HepG2 (cell line): Measurements from ENCODE around the gene ZNF527. TPM values are rescaled to one million over a fixed set of nuclear protein-coding genes. Genes with fewer than 3 reads are reported as not detected.
"Not testable (repeated sequence)": the region's sequence is repeated elsewhere in the genome, so short reads cannot be mapped to it uniquely, and the experiment has no call there.

ENCODE experiments used
- ATAC-seq: fragments of 200-7000 bp; cut with Tn5 transposase; 3 replicates; pipeline ENCODE4 v1.9.1; 2020; ENCODE audit warnings: mild to moderate bottlenecking, moderate library complexity
- BruUV-seq: library from RNA; stranded (reverse); fragments of 400-500 nt; replicated peaks from 2 replicates; lab custom pipeline; 2021; lab: Mats Ljungman, UMichigan
- CTCF ChIA-PET: fragments of 300-600 bp; formaldehyde crosslinking; extraction: SDS; loops from one replicate; lab custom pipeline; 2021; ENCODE audit warnings: low total read pairs, inconsistent platforms, low intra/inter-chr PET ratio; lab: Yijun Ruan, JAX
- POLR2A ChIA-PET: fragments of 350-600 bp; sonication (Branson Sonifier 250); formaldehyde crosslinking; loops from one replicate; lab custom pipeline; 2020; ENCODE audit warnings: antibody characterized with exemption, inconsistent platforms; lab: Yijun Ruan, JAX
- DNase-seq: peaks from one replicate; pipeline ENCODE4 v3.0.0-alpha.2; 2015; ENCODE audit warnings: low spot score
- FAIRE-seq: peaks from 3 replicates; lab custom pipeline; 2011; peaks lifted over from hg19 to GRCh38; lab: Jason Lieb, UNC
- H2AFZ ChIP-seq: one replicate; pipeline ENCODE4 v1.6.1; 2011; ENCODE audit warnings: low read length, inconsistent platforms
- H3K27ac ChIP-seq: fragments of 300-600 bp; 3 replicates; pipeline ENCODE4 v1.8.0; 2011; ENCODE audit warnings: mixed run types, mild to moderate bottlenecking, mixed read lengths, low read length, inconsistent platforms; ENCODE audit not compliant: insufficient read depth; ENCODE audit errors: extremely low read length
- H3K27me3 ChIP-seq, 2 experiments: fragments of 200-600 bp in 1 of 2; 2 replicates in 1 of 2; 3 replicates in 1 of 2; pipeline versions ENCODE4 v1.6.0 to v1.8.0; 2011; ENCODE audit warnings: low read length in 2 of 2, mild to moderate bottlenecking in 2 of 2, moderate library complexity in 2 of 2, inconsistent platforms in 1 of 2; ENCODE audit not compliant: insufficient read depth in 2 of 2, control insufficient read depth in 1 of 2
- H3K36me3 ChIP-seq, 2 experiments: fragments of 200-600 bp in 1 of 2; replicated peaks in 1 of 2; 2 replicates in 1 of 2; 3 replicates in 1 of 2; pipeline versions ENCODE4 v1.5.1 to v1.8.0; 2011; ENCODE audit warnings: low read length in 2 of 2, inconsistent platforms in 1 of 2; ENCODE audit not compliant: insufficient read depth in 2 of 2, control insufficient read depth in 1 of 2
- H3K4me1 ChIP-seq: 2 replicates; pipeline ENCODE4 v1.5.1; 2012; ENCODE audit warnings: low read length, inconsistent platforms; ENCODE audit not compliant: insufficient read depth
- H3K4me2 ChIP-seq: 2 replicates; pipeline ENCODE4 v1.6.0; 2011; ENCODE audit warnings: low read depth, low read length, inconsistent platforms
- H3K4me3 ChIP-seq, 3 experiments: fragments of 200-600 bp in 1 of 3; sonication (generic), shearing (Covaris generic) in 1 of 3; replicated peaks in 1 of 3; 2 replicates each; pipeline ENCODE4 v1.5.1; 2011 to 2016; ENCODE audit warnings: low read length in 3 of 3, inconsistent platforms in 2 of 3, low read depth in 2 of 3, mild to moderate bottlenecking in 2 of 3, control low read depth in 1 of 3, mixed read lengths in 1 of 3; ENCODE audit not compliant: insufficient read depth in 1 of 3
- H3K79me2 ChIP-seq: one replicate; pipeline ENCODE4 v1.6.1; 2011; ENCODE audit warnings: low read length, inconsistent platforms; ENCODE audit not compliant: insufficient read depth
- H3K9ac ChIP-seq: 2 replicates; pipeline ENCODE4 v1.6.0; 2011; ENCODE audit warnings: mild to moderate bottlenecking, low read depth, low read length, inconsistent platforms; ENCODE audit not compliant: insufficient read depth
- H3K9me3 ChIP-seq: 2 replicates; pipeline ENCODE4 v1.5.1; 2012; ENCODE audit warnings: mild to moderate bottlenecking, low read length
- H4K20me1 ChIP-seq: 2 replicates; pipeline ENCODE4 v1.6.0; 2011; ENCODE audit warnings: inconsistent platforms, mild to moderate bottlenecking, low read length, moderate library complexity; ENCODE audit not compliant: insufficient read depth
- NFKB2 ChIP-seq: sonication (generic); formaldehyde crosslinking; IDR thresholded peaks from 2 replicates; pipeline ENCODE4 v1.4.0; 2020; ENCODE audit warnings: missing genetic modification reagents, borderline replicate concordance
- NFYC ChIP-seq: IDR thresholded peaks from 2 replicates; pipeline ENCODE4 v1.6.1; 2016; ENCODE audit warnings: missing genetic modification reagents, missing compliant biosample characterization
- PAX8 ChIP-seq: sonication (generic); formaldehyde crosslinking; IDR thresholded peaks from 2 replicates; pipeline ENCODE4 v1.8.0; 2022; ENCODE audit warnings: mild to moderate bottlenecking, missing genetic modification reagents, borderline replicate concordance
- PCBP1 ChIP-seq: fragments of 200-400 bp; formaldehyde crosslinking; IDR thresholded peaks from 2 replicates; pipeline ENCODE4 v1.6.1; 2017; ENCODE audit warnings: mild to moderate bottlenecking, low read depth, low read length, borderline replicate concordance
- RARA ChIP-seq: IDR thresholded peaks from 2 replicates; pipeline ENCODE4 v1.6.1; 2016; ENCODE audit warnings: missing genetic modification reagents, missing compliant biosample characterization
- SALL2 ChIP-seq: sonication (generic); formaldehyde crosslinking; IDR thresholded peaks from 2 replicates; pipeline ENCODE4 v1.8.1; 2023; ENCODE audit warnings: mild to moderate bottlenecking, missing genetic modification reagents, inconsistent platforms
- SNAPC5 ChIP-seq: sonication (generic); formaldehyde crosslinking; IDR thresholded peaks from 2 replicates; pipeline ENCODE4 v1.8.1; 2023; ENCODE audit warnings: mild to moderate bottlenecking, missing genetic modification reagents, borderline replicate concordance
- ZFAT ChIP-seq: sonication (generic); formaldehyde crosslinking; conservative IDR thresholded peaks from 2 replicates; pipeline ENCODE4 v1.8.1; 2023; ENCODE audit warnings: missing genetic modification reagents, inconsistent platforms
- ZNF17 ChIP-seq: sonication (generic); formaldehyde crosslinking; IDR thresholded peaks from 2 replicates; pipeline ENCODE4 v1.5.0; 2020; ENCODE audit warnings: mild to moderate bottlenecking, missing genetic modification reagents
- ZNF891 ChIP-seq: sonication (generic); formaldehyde crosslinking; IDR thresholded peaks from 2 replicates; pipeline ENCODE4 v1.5.0; 2020; ENCODE audit warnings: mild to moderate bottlenecking, missing genetic modification reagents
- ZUFSP ChIP-seq: sonication (generic); formaldehyde crosslinking; IDR thresholded peaks from 2 replicates; pipeline ENCODE4 v1.9.0; 2021; ENCODE audit warnings: missing genetic modification reagents, mild to moderate bottlenecking, borderline replicate concordance
- WGBS: methylation state at CpG from one replicate; pipeline ENCODE4 v1.1.6; 2017; ENCODE audit warnings: low lambda C conversion rate; 5-methylcytosine and 5-hydroxymethylcytosine counted together
- in situ Hi-C: cut with HindIII; loops from 2 replicates; pipeline ENCODE4 v1.10.0; 2017; ENCODE audit warnings: low pct_unique_long_range_greater_than_20kb; ENCODE audit not compliant: extremely low pct_ligation_motif_present
- intact Hi-C: fragments of 100-400 bp; cut with micrococcal nuclease; formaldehyde crosslinking; loops from one replicate; pipeline ENCODE4 v1.10.0; 2022; ENCODE audit not compliant: unreplicated experiment
- polyA plus RNA-seq, 8 experiments: library from polyadenylated mRNA; depleted of rRNA in 3 of 8; stranded (reverse) in 7 of 8; unstranded in 1 of 8; fragments of >200 nt; fragmentation: Illumina TruSeq in 4 of 8; extraction: Trizol in 4 of 8; gene quantifications; 2 replicates each; pipeline versions ENCODE4 v1.2.1 to v1.2.3, GENCODE V29; 2011 to 2016; ENCODE audit warnings: low read depth in 4 of 8, missing spikeins in 1 of 8, mixed read lengths in 1 of 8; ENCODE audit not compliant: insufficient read depth in 1 of 8
- total RNA-seq, 5 experiments: library from RNA; depleted of rRNA; stranded (reverse); fragments of >200 nt; fragmentation: Illumina TruSeq; extraction: Trizol; gene quantifications; 2 replicates each; pipeline ENCODE4 v1.2.3, GENCODE V29; 2016; ENCODE audit warnings: low read depth in 1 of 5
- TF ChIP-seq, protein P1 (sequence below): sonication (generic); formaldehyde crosslinking; IDR thresholded peaks from 2 replicates; pipeline ENCODE4 v1.5.0; 2020; ENCODE audit warnings: mild to moderate bottlenecking, missing genetic modification reagents, borderline replicate concordance

The ZNF527 gene
- total and polyA plus RNA-seq, 2 of the 13 experiments (the other 11 are each of a cell fraction or from before 2014, with no cell fraction given) = 1.0 to 3.5 TPM

DNA sequence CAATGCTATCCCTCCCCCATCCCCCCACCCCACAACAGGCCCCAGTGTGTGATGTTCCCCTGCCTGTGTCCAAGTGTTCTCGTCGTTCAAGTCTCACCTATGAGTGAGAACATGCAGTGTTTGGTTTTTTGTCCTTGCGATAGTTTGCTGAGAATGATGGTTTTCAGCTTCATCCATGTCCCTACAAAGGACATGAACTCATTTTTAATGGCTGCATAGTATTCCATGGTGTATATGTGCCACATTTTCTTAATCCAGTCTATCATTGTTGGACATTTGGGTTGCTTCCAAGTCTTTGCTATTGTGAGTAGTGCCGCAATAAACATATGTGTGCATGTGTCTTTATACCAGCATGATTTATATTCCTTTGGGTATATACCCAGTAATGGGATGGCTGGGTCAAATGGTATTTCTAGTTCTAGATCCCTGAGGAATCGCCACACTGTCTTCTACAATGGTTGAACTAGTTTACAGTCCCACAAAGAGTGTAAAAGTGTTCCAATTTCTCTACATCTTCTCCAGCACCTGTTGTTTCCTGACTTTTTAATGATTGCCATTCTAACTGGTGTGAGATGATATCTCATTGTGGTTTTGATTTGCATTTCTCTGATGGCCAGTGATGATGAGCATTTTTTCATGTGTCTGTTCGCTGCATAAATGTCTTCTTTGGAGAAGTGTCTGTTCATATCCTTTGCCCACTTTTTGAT lies 35.4 kb downstream of the ZNF527 start:
- BruUV-seq, H4K20me1 ChIP-seq, H3K4me2 ChIP-seq, H3K79me2 ChIP-seq, in situ Hi-C loops, CTCF ChIA-PET, H2AFZ ChIP-seq, H3K4me1 ChIP-seq, FAIRE-seq, ATAC-seq, H3K36me3 ChIP-seq, H3K27me3 ChIP-seq, H3K4me3 ChIP-seq, H3K27ac ChIP-seq, DNase-seq, POLR2A ChIA-PET, intact Hi-C loops, H3K9ac ChIP-seq: not testable (repeated sequence)
- H3K9me3 ChIP-seq = peaks cover 83% of the 10 kb centered on the region
- WGBS = 14% methylated on average over 6 of the region's 6 CpGs

DNA sequence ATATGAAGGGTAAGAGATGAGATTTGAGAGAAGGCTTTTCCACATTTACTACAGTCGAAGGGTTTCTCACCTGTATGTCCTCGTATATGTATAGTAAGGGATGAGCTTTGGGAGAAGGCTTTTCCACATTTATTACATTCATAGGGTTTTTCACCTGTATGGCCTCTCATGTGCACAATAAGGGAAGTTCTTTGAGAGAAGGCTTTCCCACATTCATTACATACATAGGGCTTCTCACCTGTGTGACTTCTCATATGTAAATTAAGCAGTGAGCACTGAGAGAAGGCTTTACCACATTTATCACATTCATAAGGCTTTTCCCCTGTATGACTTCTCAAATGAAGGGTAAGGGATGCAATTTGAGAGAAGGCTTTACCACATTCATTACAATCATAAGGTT lies 41.8 kb downstream of the ZNF527 start:
- H3K27me3 ChIP-seq = no peaks in the 10 kb centered on the region
- TF ChIP-seq ZFAT (CRISPR knock-in tag) (no peak), RARA (CRISPR knock-in tag) (no peak), PCBP1 (no peak), PAX8 (CRISPR knock-in tag) (no peak), SNAPC5 (CRISPR knock-in tag) (no peak), SALL2 (no peak), ZUFSP (CRISPR knock-in tag) (no peak), NFYC (CRISPR knock-in tag) (no peak), ZNF891 (CRISPR knock-in tag) (no peak), NFKB2 (CRISPR knock-in tag) (no peak), ZNF17 (CRISPR knock-in tag) (no peak)
- TF ChIP-seq, protein P1, sequence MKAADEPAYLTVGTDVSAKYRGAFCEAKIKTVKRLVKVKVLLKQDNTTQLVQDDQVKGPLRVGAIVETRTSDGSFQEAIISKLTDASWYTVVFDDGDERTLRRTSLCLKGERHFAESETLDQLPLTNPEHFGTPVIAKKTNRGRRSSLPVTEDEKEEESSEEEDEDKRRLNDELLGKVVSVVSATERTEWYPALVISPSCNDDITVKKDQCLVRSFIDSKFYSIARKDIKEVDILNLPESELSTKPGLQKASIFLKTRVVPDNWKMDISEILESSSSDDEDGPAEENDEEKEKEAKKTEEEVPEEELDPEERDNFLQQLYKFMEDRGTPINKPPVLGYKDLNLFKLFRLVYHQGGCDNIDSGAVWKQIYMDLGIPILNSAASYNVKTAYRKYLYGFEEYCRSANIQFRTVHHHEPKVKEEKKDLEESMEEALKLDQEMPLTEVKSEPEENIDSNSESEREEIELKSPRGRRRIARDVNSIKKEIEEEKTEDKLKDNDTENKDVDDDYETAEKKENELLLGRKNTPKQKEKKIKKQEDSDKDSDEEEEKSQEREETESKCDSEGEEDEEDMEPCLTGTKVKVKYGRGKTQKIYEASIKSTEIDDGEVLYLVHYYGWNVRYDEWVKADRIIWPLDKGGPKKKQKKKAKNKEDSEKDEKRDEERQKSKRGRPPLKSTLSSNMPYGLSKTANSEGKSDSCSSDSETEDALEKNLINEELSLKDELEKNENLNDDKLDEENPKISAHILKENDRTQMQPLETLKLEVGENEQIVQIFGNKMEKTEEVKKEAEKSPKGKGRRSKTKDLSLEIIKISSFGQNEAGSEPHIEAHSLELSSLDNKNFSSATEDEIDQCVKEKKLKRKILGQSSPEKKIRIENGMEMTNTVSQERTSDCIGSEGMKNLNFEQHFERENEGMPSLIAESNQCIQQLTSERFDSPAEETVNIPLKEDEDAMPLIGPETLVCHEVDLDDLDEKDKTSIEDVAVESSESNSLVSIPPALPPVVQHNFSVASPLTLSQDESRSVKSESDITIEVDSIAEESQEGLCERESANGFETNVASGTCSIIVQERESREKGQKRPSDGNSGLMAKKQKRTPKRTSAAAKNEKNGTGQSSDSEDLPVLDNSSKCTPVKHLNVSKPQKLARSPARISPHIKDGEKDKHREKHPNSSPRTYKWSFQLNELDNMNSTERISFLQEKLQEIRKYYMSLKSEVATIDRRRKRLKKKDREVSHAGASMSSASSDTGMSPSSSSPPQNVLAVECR (CRISPR knock-in tag) = no peak
- in situ Hi-C loops (no loop called here), intact Hi-C loops (no loop called here)
- H3K36me3 ChIP-seq = peaks cover 1 to 3% of the 10 kb centered on the region in 2 experiments; a peak in 3 of 5 replicates
- no peak overlapping the region for H3K27ac ChIP-seq
- BruUV-seq = no TSS peak
- FAIRE-seq (no peak), DNase-seq (no peak), ATAC-seq (no peak)
- H3K9me3 ChIP-seq = peaks cover 94% of the 10 kb centered on the region
- ChIA-PET POLR2A (no interaction called here), CTCF (no interaction called here)
- no peaks in the 10 kb centered on the region for H4K20me1 ChIP-seq
- no peaks in the 10 kb centered on the region for H3K79me2 ChIP-seq
- H3K4me3 ChIP-seq = no peak overlapping the region
- no peaks in the 10 kb centered on the region for H3K4me1 ChIP-seq
- 98% methylated on average over 2 of the region's 2 CpGs for WGBS
- H3K4me2 ChIP-seq = no peak overlapping the region
- no peak overlapping the region for H2AFZ ChIP-seq
- no peak overlapping the region for H3K9ac ChIP-seq
